Colonic mucosa (tissue), 4 donors: ENCODE measurements around the gene BTBD16. TPM values are rescaled to one million over a fixed set of nuclear protein-coding genes. Genes with fewer than 3 reads are reported as not detected.
A peak's percentile ranks its signal among the peaks of the same experiment; 100 is the strongest.

Experiments used
- DNase-seq: peaks from one replicate; pipeline ENCODE4 v3.0.0-alpha.2; 2020
- H3K27ac ChIP-seq: fragments of 200-600 bp; one replicate; pipeline ENCODE4 v1.8.0; 2021
- H3K27me3 ChIP-seq: fragments of 200-600 bp; one replicate; pipeline ENCODE4 v1.8.0; 2021
- H3K36me3 ChIP-seq: fragments of 200-600 bp; one replicate; pipeline ENCODE4 v1.8.0; 2021
- H3K4me1 ChIP-seq: fragments of 200-600 bp; one replicate; pipeline ENCODE4 v1.8.0; 2021; ENCODE audit warnings: mild to moderate bottlenecking
- H3K4me3 ChIP-seq: fragments of 200-600 bp; one replicate; pipeline ENCODE4 v1.8.0; 2021
- H3K9ac ChIP-seq, 2 donors: one replicate each; pipeline ENCODE4 v1.7.0; 2013; ENCODE audit warnings: control low read depth in 2 of 2, low read depth in 2 of 2, low read length in 2 of 2
- H3K9me3 ChIP-seq: fragments of 200-600 bp; one replicate; pipeline ENCODE4 v1.8.0; 2021
- intact Hi-C: fragments of 100-400 bp; cut with DNase I; formaldehyde crosslinking; loops from one replicate; pipeline ENCODE4 v1.14.1; 2022
- total RNA-seq, 2 donors: library from RNA; stranded (reverse); fragmentation: NEBNext Ultra II Directional in 1 of 2; extraction: Animal tissue kit (Norgen Biotek cat#: 25700) in 1 of 2; gene quantifications; one replicate each; pipeline ENCODE4 v1.2.1, GENCODE V29; 2021
- TF ChIP-seq, protein P1 (sequence below): fragments of 200-600 bp; IDR thresholded peaks from one replicate; pipeline ENCODE4 v1.8.0; 2022; ENCODE audit warnings: antibody characterized with exemption, mild to moderate bottlenecking
- donor health status: healthy.
- donor health status: DM: no; HTN: no; CAD: no.
- donor health status: DM: no; HTN: no; CAD: no.

The BTBD16 gene
- total RNA-seq, 2 donors from 2014 or later: 0.13 to 0.40 TPM

DNA sequence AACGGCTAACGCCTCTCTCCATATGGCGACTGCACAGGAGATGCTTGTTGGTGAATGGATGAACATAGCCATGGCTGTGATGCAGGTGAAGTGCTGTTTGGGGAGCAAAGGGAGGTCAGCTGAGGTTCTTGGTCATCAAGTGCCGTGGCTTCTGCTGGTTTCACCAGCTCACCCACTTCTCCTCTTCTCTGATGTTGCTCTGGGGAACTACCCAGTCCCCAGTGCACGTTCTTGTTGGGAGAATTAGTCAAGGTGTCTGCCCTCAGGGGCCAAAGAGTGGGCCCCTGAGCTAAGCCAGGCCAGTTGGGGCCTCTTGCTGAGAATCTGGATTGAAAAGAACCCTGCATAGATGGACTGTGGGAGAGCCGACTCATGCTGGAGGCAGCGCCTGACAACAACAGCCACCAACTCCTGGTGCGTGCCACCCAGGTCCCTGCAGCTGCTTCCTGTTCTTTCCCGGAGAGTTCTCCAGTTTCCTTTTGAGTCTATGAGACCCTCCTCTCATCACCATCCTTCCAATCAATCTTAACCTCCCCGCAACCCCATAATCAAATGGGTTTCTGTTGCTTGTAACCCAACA lies 3.0 kb downstream of the BTBD16 start:
- intact Hi-C loops: no loop called here
- DNase-seq: no peak
- TF ChIP-seq, protein P1, sequence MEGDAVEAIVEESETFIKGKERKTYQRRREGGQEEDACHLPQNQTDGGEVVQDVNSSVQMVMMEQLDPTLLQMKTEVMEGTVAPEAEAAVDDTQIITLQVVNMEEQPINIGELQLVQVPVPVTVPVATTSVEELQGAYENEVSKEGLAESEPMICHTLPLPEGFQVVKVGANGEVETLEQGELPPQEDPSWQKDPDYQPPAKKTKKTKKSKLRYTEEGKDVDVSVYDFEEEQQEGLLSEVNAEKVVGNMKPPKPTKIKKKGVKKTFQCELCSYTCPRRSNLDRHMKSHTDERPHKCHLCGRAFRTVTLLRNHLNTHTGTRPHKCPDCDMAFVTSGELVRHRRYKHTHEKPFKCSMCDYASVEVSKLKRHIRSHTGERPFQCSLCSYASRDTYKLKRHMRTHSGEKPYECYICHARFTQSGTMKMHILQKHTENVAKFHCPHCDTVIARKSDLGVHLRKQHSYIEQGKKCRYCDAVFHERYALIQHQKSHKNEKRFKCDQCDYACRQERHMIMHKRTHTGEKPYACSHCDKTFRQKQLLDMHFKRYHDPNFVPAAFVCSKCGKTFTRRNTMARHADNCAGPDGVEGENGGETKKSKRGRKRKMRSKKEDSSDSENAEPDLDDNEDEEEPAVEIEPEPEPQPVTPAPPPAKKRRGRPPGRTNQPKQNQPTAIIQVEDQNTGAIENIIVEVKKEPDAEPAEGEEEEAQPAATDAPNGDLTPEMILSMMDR: no peak
- H3K9ac ChIP-seq: no peak overlapping the region
- H3K9me3 ChIP-seq: no peaks in the 10 kb centered on the region
- no peaks in the 10 kb centered on the region for H3K36me3 ChIP-seq
- H3K27ac ChIP-seq: no peak overlapping the region
- H3K4me3 ChIP-seq: no peak overlapping the region
- H3K4me1 ChIP-seq: no peaks in the 10 kb centered on the region
- no peaks in the 10 kb centered on the region for H3K27me3 ChIP-seq

DNA sequence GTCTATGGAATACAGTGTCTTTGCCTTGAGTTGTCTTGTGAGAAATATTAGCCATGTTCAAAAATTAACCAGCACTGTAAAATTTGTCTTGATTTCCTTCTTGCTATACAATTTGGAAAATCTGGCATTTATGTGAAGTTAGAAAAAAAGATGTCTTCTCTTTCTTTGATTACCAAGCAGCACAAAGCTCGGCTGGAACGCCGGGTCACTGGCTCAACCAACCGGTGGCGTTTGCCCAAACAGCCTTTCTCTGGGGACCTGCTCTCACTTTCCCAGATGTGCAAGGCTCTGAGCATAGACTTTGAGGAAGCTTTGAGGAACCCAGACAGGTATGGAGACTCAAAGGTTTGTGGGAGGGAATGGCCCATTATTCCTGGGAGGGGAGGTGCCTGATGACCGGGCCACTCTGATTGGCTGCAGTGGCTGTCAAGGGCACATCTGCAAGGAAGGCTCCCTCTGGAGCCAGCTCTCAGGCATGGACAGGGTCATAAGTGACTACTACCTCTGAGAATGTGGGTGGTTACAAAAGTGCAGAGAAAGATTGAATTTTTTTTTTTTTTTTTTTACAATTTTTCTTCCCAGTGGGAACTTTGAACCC lies 5.6 kb downstream of the BTBD16 start:
- H3K27me3 ChIP-seq: no peaks in the 10 kb centered on the region
- TF ChIP-seq, protein P1: no peak
- H3K36me3 ChIP-seq: no peaks in the 10 kb centered on the region
- DNase-seq: no peak
- H3K4me1 ChIP-seq: no peaks in the 10 kb centered on the region
- no peak overlapping the region for H3K9ac ChIP-seq
- H3K27ac ChIP-seq: no peak overlapping the region
- H3K4me3 ChIP-seq: no peak overlapping the region
- intact Hi-C loops: no loop called here
- no peaks in the 10 kb centered on the region for H3K9me3 ChIP-seq

DNA sequence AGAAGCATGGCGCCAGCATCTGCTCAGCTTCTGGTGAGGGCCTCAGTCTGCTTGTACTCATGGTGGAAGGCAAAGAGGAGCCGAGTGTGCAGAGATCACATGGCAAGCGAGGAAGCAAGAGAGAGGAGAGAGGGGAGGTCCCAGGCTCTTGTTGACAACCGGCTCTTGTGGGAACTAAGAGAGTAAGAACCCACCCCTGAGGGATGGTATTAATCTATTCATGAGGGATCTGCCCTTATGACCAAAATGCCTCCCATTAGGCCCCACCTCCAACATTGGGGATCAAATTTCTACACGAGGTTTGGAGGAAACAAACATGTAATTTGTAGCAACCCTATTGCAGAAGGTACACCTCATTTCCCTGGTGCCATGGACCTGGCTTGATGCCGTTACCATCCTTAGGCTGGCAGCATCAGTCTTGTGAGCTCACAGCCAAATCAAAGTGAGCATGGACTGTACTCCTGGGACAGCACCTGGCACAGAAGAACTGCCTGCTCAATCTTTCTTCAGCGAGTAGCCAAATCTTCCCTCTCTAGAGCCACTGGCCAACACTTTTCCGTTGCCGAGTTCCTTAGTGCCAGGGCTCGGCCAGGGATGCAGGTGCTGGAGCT lies 6.5 kb downstream of the BTBD16 start:
- no peaks in the 10 kb centered on the region for H3K27me3 ChIP-seq
- H3K9me3 ChIP-seq: no peaks in the 10 kb centered on the region
- intact Hi-C loops: no loop called here
- H3K36me3 ChIP-seq: no peaks in the 10 kb centered on the region
- H3K4me3 ChIP-seq: no peak overlapping the region
- TF ChIP-seq, protein P1: no peak
- H3K9ac ChIP-seq: no peak overlapping the region
- no peaks in the 10 kb centered on the region for H3K4me1 ChIP-seq
- no peak for DNase-seq
- H3K27ac ChIP-seq: no peak overlapping the region

DNA sequence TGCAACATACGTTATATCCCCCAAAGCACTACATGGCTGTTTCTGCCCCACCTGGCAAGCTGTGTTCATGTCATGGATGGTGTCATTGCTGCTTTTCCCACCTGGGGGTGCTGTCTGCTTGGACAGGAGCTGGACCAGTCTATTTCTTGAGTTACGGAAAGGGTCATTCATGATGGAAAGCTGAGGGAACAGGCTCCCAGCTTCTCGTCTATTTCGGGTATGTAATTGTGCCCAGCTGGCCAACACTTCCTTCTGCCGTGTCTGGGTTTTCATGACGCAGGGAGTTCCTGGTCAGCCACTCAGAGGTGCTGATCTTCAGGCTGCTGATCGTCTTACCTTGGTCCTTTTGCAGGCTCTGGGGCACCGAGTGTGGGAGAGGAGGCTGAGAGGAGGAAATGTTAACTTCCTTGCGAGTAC lies 8.6 kb downstream of the BTBD16 start:
- Histone ChIP-seq H3K27me3 (no peaks in the 10 kb centered on the region), H3K36me3 (no peaks in the 10 kb centered on the region), H3K9ac (no peak overlapping the region), H3K4me1 (no peaks in the 10 kb centered on the region), H3K27ac (no peak overlapping the region), H3K9me3 (no peaks in the 10 kb centered on the region), H3K4me3 (no peak overlapping the region)
- intact Hi-C loops: loop anchor here (10.0 kb wide), 1 partner anchor 425 kb away; no protein-coding TSS in a partner anchor
- TF ChIP-seq, protein P1: peak; percentile 47
- DNase-seq: no peak

DNA sequence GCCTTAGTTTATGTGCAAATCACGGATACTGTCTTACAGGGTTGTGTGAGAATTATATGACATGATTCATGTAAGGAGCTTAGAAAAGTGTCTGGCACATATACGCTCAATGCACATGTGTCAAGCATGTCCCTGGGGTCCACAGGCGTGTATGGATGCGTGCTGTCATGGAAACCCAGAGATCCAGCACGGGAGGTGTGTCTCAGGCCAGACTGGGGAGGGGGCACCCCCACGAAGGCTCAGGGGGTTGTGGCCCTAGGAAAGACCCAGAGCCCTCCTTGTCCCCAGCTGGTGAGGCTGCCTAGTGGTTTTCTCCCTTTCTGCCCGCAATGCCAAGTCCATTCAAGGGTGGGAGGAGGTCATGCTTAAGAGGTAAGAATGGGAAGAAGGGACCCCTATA lies 9.1 kb downstream of the BTBD16 start:
- intact Hi-C loops: loop anchor here (10.0 kb wide), 1 partner anchor 425 kb away; no protein-coding TSS in a partner anchor
- Histone ChIP-seq H3K9ac (no peak overlapping the region), H3K4me3 (no peak overlapping the region), H3K27ac (no peak overlapping the region), H3K4me1 (no peaks in the 10 kb centered on the region), H3K27me3 (no peaks in the 10 kb centered on the region), H3K9me3 (no peaks in the 10 kb centered on the region), H3K36me3 (no peaks in the 10 kb centered on the region)
- TF ChIP-seq, protein P1: no peak
- DNase-seq: no peak
